ENCODE results near the gene CHP1.

- TF ChIP-seq CTCF (IDR thresholded peaks at IDR 0.05) (no peak), POLR2A (IDR thresholded peaks at IDR 0.05) (no peak), POLR2AphosphoS5 (IDR thresholded peaks at IDR 0.05) (no peak), EP300 (IDR thresholded peaks at IDR 0.05) (no peak)
These were observed 50.2 kb downstream of the CHP1 start for GRCh38 chr15:41281236-41281635.
